Panc1 (cell line): ENCODE results near the gene SKAP1.
A peak's percentile ranks its signal among the peaks of the same experiment; 100 is the strongest.

Source experiments
- CTCF ChIP-seq: fragments of 450-650 bp; IDR thresholded peaks from 2 replicates; pipeline ENCODE4 v1.5.1; 2017; ENCODE audit warnings: mild to moderate bottlenecking
- POLR2AphosphoS5 ChIP-seq: IDR thresholded peaks from 2 replicates; pipeline ENCODE4 v1.6.1; 2012; ENCODE audit warnings: mild to moderate bottlenecking, low read depth, low read length, moderate library complexity
- SIN3A ChIP-seq: IDR thresholded peaks from 2 replicates; pipeline ENCODE4 v1.6.1; 2012; ENCODE audit warnings: low read depth, mild to moderate bottlenecking, low read length, moderate library complexity, borderline replicate concordance; ENCODE audit not compliant: insufficient read depth
- TCF7L2 ChIP-seq: IDR thresholded peaks from 2 replicates; pipeline ENCODE4 v1.6.1; 2011; ENCODE audit warnings: mild to moderate bottlenecking, low read depth, low read length, inconsistent platforms

- TF ChIP-seq SIN3A, result no peak
- peak; percentile 45; the same call in 1 of the 2 replicates for TF ChIP-seq CTCF
- TF ChIP-seq TCF7L2, result no peak
- TF ChIP-seq POLR2AphosphoS5, result no peak
Observed at GRCh38 chr17:48322060-48322459, 108.0 kb downstream of the SKAP1 start.
